Activated naive CD8-positive, alpha-beta T cell treated with anti-CD3 and anti-CD28 coated beads, Interleukin-2, amount 50 U/mL, for 16 hours (primary cell): ENCODE measurements around the gene TM4SF4.

ENCODE experiments used
- DNase-seq: peaks from one replicate; pipeline ENCODE4 v3.0.0-alpha.2; 2020; ENCODE audit warnings: low read depth, low spot score

TM4SF4 gene

DNA sequence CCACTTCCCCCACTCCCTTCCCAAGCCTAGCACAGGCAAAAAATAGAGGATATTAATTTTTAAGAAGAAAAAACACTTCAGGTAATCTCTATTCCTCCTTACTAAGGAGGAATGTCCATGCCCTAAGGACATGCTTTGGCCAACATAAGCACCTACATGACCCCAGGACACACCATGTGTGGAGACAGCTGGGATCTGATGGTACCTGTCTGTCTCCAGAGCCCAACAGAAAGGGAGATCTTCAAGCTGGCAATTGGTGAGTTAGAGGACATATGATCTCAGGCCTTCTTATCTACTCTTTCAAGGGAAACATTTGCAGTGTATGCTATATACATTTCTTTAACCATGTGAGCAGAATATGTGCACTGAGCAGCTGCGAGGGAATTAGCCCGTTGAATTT is 7.0 kb downstream of the TM4SF4 start:
- no peak for DNase-seq

DNA sequence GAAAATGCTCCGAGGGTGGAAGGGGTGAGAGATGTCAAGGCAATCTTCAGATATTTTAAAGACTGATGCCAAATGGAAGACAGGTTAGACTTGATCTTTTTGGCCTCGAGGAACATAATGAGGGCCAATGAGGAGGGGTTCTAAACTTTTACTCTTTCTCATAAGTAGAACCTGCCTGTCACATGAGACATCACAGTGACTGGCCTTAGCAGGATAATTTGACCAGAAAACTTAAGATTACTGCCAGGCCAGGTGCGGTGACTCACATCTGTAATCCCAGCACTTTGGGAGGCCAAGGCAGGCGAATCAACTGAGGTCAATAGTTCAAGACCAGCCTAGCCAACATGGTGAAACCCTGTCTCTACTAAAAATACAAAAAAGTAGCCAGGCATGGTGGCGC is 12.2 kb downstream of the TM4SF4 start:
- DNase-seq: no peak

DNA sequence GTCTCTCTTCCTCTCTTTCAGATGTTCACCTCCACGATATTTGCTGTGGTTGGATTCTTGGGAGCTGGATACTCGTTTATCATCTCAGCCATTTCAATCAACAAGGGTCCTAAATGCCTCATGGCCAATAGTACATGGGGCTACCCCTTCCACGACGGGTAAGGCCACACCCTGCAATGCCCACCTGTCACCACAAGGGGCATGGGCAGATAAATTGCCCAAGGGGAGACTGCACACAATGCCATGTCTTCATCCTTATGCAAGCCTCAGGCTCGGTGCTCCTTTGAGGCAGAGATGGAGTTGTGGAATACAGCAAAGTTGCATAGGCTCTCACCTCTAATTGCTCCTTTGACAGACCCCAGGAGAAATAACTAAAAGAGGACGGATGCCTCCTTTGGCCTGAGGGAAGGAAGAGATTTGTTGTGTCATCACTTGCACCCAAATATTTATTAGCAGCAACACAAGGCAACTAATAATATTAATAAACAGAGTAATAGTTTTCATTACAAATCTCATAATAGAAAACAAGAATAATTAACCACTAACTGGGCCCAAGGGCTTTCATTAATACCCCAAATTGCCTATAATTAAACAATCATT is 13.2 kb downstream of the TM4SF4 start:
- no peak for DNase-seq

DNA sequence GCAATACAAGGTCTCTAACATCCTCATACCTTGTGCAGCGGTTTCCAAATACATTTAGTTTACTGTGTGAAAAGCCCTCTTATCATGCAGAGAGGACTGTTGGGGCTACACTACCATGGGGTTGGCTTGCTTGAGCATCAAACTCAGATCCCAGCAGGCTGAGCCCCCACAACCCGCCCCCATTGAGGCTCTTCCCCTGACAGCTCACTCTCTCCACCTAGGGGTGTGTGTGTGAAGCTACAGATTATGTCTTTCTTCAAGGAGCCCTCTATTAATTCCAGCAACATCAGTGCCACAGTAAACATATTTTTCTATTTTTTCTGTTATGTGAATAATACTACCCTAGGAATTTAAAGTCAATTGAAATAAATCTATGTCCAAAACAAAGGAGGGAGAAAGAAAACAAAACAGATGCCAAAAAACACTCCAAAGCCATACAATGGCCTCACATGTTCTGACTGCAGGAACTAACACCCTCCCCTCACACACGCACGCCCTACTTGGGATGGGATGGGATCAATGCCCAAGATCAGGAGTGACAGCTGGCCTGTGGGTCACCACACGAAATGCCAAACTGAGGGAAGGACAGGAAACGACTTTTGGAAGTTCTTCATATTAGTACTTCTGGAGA is 14.7 kb downstream of the TM4SF4 start:
- no peak for DNase-seq

DNA sequence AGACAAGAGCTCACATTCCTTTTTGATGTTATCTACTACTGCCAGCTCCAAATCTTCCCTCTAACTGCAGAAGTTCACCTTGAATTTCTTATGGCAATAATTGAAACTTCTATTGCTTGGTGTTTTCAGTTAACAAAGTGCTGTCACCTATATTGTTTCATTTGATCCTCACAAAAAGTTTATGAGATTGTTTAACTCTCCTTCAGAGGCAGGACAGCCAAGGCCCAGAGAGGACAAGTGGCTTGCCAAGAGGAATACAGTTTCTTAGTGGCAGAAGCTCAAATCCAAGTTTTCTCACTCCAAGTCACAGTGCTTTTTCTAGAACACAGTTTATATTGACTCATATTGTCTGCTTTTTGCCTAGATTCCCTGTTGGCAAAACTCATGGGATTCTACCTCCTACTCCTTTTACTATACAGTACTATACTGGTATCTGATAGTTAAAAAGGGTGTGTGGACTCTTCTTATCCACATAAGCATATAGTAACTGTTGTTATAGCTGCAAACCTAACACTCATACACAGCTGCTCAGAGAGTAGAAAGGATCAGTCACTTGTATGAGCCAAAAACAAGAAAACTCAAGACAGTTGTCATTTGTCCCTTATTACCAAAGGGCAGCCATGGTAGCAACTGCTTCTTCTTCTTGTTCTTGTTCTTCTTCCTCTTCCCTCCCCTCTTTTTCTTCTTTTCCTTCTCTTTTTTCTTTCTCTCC is 15.9 kb downstream of the TM4SF4 start:
- DNase-seq: no peak

DNA sequence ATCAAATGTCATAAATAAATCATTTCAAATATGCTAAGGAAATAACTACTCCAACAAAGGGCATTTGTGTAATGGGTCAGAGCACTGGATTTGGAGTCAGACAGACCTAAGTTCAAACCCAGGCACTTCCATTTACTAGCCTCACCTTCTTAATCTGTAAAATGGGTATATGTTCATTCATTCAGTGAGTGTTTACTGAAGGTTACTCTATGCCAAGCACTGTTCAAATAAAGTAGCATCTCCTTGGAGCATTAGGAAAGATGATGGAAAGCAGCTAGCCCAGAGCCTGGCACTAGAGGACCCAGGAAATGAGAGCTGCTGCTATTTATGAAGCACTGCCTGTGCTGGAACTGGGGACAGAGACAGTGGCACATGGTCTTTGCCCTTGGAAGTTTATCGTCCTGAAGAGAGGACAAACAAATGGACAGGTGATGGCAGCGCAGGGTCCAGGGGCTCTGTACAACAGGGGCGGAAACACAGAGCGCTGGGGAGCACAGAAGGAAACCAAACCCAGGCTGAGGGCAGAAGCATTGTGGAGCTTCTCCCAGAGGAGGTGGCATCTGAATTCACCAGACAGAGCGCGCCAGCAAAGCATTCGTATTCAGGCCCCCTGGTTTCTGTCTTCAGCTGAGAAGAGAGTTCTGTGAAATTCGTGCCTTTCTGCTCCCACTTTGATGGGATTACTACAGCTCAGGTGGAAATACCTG is 19.0 kb downstream of the TM4SF4 start:
- no peak for DNase-seq

DNA sequence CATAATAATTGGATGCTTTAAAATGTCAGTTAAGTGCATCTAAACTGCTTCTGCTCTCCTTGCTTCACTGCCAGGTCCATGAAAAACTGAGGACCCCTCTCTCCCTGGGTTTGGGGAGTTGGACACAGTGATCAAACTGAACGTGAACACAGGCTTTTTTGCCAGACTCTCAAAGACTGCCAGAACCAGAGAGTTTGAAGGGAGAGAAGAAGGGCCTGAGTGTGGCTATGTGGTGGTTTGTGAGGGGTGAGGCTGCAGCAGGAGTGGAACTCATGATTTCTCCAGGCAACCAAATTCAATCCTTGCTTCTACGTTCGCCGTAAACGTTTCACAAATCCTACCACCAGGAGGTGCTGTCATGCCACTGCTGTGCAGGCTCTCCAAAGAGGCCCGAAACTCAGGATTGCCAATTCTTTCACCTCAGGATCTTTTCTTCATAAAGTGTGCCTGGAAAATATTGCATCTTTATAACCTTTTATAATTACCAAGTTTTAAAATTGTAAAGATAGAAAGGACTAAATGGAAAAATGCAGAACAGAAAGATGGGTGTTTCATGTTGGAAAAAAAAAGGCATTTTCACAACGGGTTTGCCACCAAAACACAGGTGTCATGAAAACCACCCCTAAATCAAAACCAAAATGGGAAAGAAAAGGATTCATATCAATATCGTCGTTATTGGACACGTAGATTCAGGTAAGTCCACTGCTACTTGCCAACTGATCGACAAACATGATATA is 19.7 kb downstream of the TM4SF4 start:
- DNase-seq: no peak

DNA sequence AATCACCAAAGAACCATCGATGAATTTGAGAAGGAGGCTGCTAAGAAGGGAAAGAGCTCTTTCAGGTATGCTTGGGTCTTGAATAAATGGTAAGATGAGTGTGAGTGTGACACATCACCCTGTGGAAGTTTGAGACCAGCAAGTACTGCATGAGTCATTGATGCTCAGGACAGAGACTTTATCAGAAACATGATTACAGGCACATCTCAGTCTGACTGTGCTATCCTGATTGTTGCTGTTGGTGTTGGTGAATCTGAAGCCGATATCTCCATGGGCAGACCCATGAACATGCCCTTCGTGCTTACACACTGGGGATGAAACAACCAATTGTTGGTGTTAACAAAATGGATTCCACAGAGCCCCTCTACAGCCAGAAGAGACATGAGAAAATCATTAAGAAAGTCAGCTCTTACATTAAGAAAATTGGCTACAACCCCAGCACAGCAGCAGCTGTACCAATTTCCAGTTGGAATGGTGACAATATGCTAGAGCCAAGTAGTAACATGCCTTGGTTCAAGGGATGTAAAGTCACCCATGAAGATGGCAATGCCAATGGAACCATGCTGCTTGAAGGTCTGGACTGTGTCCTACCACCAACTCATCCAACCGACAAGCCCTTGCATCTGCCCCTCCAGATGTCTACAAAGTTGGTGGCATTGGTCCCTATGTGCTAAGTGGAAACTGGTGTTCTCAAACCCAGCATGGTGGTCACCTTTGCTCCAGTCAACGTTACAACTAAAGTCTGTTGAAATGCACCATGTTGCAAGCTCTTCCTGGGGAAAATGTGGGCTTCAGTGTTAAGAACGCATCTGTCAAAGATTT is 20.5 kb downstream of the TM4SF4 start:
- DNase-seq: no peak

DNA sequence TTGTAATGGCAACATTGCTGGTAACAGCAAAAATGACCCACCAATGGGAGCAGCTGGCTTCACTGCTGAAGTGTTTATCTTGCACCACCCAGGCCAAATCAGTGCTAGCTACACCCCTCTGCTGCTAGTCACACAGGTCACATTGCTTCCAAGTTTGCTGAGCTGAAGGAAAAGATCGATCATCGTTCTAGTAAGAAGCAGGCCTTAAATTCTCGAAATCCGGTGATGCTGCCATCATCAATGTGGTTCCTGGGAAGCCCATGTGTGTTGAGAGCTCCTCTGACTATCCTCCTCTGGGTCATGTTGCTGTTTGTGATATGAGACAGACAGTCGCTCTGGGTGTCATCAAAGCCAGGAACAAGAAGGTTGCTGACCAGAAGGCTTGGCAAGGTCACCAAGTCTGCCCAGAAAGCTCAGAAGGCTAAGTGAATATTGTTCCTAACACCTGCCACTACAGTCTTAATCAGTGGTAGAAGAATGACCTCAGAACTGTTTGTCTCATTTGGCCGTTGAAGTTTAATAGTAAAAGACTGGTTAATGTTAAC is 21.2 kb downstream of the TM4SF4 start:
- DNase-seq: no peak

DNA sequence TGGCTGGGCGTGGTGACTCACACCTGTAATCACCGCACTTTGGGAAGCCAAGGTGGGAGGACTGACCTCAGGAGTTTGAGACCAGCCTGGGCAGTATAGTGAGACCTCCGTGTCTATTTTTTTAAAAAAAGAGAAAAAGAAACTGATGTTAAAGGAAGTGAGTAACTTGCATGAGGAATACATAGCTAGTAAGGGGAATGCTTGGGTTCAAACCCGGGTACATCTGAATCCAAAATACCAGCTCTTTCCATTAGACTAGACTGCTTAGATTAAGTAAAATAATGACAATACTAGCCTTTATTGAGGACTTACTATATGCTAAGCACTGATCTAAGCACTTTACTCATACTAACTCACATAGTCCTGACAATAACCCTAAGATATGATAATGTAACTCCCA is 22.4 kb downstream of the TM4SF4 start:
- no peak for DNase-seq

DNA sequence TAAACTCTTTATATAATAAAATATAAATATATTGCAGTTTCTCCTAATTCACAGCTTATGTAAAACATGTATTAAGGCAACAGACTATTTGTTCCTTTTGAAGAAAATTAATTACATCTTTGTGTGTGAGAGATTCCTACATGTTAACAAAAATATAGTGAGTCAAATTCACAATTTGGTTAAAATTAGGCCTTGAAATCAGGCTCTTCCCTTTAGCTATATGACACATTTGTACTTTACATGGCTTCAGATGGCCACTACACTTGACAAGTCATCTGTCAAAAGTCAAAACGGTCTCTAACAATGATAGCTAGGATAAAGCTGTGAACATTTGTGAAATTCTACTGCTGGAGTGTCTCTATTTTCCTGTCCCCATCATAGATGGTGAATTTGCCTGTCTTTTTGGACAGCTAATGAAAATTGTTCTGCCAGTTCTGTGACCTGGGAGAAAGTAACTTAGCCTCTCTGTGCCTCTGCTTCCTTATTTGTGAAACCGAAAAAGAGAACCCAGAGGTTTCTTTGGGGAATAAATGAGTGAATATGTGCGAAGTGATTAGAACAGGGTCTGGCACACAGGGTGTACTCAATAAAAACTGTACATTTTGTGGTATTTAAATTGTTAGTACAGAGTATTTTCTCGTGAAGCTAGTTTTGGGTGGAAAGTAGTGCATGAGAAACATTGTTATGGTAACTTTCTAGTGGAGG is 23.6 kb downstream of the TM4SF4 start:
- DNase-seq: no peak

DNA sequence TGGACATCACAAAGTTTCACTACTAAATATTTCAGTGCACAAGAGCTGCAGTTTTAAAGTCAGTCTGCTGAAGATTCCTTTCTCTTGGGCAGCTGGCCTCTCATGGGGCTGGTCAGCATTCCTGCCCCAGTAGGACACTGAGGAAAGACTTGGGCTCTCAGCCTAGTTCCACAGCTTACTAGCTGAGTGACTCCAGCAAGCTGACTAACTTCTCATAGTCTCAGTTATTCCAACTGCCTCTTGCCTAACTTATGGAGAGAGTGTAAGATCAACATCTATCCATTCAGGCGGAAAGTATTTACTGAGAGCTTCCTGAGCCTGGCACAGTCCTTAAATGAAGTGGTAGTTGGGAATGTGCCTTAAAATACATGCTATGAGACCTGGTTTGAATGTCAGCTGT is 27.0 kb downstream of the TM4SF4 start:
- no peak for DNase-seq

DNA sequence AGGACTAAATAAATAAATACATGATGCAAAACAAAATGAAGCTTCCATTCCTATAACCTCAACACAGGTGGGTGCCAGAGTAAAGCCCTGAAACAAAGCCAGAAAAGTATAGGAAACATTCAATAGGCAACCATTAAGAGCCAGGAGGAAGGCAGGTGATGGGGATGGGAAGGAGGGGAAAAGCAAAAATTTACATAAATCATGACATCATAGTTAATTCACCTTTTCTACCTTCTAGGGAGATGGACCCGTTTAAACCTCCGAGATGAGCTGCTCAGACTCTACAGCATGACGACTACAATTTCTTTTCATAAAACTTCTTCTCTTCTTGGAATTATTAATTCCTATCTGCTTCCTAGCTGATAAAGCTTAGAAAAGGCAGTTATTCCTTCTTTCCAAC is 27.9 kb downstream of the TM4SF4 start:
- no peak for DNase-seq

DNA sequence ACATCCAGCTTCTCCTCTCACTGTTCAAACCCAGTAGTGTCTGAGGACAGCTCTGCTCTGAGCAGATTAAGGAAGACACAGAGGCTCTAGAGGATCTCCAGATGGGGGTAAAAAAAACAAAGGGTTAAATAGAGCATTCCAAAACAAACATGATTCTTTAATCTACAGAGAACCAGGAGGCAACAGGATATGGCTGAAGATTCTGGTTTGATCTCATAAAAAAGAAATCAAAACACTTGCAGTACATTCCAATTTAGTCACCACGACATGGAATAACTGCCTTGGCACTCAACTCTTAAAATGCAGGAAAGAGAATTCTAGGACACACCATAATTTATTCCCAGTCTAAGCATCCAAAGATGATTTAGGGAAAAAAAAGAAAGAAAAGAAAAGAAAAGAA is 32.0 kb downstream of the TM4SF4 start:
- no peak for DNase-seq

DNA sequence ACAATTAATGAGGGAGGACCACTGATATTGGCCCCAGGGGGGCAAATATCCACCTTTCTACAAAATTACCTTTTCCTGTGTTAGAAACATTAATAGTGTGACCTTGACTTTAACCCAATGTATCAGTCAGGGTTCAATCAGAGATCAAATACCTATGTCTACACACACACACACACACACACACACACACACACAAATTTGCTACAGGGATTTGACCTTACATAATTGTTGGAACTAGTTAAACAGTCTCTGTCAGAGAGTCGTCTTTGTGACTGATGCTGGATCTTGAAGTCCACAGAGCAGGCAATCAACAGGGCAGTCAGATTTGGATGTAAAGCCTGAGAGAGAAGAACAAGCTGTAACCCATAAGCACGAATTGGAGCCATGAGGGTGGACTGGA is 32.5 kb downstream of the TM4SF4 start:
- no peak for DNase-seq

DNA sequence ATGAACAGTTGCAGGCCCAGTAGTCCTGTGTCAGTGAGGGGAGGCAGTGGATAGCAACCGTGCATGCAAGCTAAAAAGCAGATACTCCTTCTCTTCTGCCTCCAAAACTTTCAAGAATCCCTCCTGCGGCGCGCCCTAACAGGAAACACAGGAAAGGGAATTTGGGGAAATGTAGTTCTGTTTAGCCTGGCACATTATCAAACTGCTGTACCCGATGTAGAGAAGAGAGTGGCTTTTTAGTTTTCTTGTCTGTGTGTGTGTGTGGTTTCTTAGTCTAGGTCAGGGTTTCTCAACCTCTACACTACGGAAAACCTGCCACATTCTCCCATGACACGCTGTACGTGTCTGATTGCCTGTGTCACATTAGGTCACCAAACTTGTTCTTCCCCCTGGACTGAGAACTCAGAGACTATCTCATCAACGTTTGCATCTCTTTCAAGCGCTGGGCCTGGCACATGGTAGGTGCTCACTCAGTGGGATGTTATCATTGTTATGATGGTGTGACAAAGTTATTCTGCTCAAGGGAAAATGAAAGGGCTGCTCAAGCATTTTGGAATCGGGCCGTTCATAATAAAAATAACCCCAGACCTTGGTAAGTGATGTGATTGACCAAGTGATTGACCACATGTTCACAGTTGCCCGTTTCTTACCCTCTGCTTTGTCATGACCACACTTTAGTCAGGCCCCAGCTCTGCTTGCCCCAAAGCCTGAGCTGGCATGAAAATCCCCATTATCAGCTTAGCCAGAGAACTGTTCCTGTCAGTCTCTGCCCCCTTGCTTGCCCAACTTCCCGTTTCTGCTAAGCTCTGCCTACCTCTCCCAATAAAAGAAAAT is 33.2 kb downstream of the TM4SF4 start:
- DNase-seq: no peak

DNA sequence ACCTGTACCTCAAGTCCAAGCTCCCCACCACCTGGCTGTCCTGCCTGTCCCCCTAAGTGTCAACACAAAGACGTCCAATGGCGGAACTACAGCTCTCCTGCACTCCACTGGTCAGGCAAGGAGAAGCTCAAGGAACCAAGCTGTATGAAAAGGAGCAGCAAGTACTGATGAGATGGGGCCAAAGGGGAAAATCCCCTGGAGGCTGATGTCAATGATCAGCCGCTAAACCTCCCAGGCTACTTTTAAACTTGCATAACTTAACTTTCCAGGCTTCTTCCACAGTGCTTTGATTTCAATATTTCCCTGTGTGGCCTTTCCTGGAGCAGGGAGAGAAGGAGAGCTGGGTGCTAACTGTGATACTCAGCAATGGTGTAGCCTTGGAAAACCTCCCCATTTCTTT is 35.0 kb downstream of the TM4SF4 start:
- no peak for DNase-seq

DNA sequence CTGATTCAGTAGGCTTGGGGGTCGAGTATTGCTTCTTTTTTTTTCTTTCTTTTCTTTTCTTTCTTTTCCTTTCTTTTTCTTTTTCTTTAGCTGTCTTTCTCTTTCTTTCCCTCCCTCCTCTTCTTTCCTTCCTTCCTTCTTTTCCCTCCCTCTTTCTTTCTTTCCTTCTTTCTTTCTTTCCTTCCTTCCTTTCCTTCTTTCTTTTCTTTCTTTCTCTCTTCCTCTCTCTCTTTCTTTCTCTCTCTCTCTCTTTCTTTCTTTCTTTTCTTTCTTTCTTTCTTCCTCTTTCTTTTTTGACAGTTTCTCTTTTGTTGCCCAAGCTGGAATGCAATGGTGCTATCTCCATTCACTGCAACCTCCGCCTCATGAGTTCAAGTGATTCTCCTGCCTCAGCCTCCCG is 36.0 kb downstream of the TM4SF4 start:
- no peak for DNase-seq

DNA sequence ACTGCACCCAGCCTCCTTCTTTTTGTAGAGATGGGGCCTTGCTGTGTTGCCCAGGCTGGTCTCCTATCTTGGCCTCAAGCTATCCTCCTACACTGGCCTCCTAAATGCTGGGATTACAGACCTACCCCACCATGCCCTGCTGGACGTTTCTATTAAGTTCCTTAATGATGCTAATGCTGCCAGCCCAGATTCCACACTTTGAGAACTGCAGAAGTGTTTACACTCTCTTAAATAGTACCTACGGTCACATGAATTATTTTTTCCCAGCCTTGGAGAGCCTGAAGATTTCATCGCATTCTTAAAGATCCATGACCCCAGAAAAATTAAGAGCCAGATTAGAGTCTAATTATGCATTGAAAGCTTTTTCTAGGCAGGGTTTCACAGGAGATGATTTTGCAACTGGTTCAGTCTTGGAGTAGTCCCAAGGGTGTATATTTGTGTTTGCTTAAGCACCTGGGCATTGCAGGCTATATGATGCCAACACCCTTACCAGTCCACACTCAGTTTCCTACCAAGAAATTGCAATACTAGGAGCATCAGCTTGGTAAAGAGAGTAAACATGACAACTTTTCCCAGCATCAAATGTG is 36.6 kb downstream of the TM4SF4 start:
- no peak for DNase-seq
